ENCODE data around the gene MADCAM1. TPM values are rescaled to one million over a fixed set of nuclear protein-coding genes. Genes with fewer than 3 reads are reported as not detected.

MADCAM1 gene
- total RNA-seq, 1 donor from 2014 or later, result 2.7 TPM

GRCh38 chr19:533364-534058, 37.2 kb downstream of the MADCAM1 start:
- Mint-ChIP-seq H3K4me1 (ENCODE audit: unreplicated experiment) (peaks cover 5% of the 10 kb centered on the region), H3K36me3 (no peaks in the 10 kb centered on the region), H3K27ac (peak overlapping the region; percentile 81), H3K9me3 (no peaks in the 10 kb centered on the region), H3K4me3 (peak overlapping the region; percentile 96), H3K27me3 (no peaks in the 10 kb centered on the region)
- DNase-seq (ENCODE audit: extremely low spot score, unreplicated experiment), result no peak
- TF ChIP-seq, protein P1, sequence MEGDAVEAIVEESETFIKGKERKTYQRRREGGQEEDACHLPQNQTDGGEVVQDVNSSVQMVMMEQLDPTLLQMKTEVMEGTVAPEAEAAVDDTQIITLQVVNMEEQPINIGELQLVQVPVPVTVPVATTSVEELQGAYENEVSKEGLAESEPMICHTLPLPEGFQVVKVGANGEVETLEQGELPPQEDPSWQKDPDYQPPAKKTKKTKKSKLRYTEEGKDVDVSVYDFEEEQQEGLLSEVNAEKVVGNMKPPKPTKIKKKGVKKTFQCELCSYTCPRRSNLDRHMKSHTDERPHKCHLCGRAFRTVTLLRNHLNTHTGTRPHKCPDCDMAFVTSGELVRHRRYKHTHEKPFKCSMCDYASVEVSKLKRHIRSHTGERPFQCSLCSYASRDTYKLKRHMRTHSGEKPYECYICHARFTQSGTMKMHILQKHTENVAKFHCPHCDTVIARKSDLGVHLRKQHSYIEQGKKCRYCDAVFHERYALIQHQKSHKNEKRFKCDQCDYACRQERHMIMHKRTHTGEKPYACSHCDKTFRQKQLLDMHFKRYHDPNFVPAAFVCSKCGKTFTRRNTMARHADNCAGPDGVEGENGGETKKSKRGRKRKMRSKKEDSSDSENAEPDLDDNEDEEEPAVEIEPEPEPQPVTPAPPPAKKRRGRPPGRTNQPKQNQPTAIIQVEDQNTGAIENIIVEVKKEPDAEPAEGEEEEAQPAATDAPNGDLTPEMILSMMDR (conservative IDR thresholded peaks at IDR 0.05), result no peak

DNA sequence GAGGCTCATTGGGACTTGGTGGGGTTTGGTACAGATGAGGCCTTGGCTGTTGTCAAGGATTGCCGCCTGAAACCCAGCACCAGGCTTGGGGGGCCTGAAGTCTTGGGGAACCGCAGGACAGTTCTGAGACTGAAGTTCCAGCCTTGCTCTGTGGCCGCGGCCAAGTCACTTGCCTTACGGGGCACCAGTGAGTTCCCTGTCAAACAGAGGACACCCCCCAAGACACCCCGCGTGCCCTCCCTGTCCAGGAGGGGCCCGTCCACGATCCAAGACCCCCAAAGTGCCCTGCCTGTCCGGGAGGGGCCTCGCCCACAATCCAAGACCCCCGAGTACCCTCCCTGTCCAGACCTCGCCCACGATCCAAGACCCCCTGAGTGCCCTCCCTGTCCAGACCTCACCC, 37.8 kb downstream of the MADCAM1 start:
- Mint-ChIP-seq H3K4me3 (no peak overlapping the region), H3K36me3 (no peaks in the 10 kb centered on the region), H3K9me3 (no peaks in the 10 kb centered on the region), H3K4me1 (ENCODE audit: unreplicated experiment) (peaks cover 4% of the 10 kb centered on the region), H3K27me3 (no peaks in the 10 kb centered on the region), H3K27ac (no peak overlapping the region)
- TF ChIP-seq, protein P1 (conservative IDR thresholded peaks at IDR 0.05), result no peak
- no peak for DNase-seq (ENCODE audit: extremely low spot score, unreplicated experiment)

- peak overlapping the region; percentile 47 for H3K4me3 Mint-ChIP-seq
These were observed 38.9 kb downstream of the MADCAM1 start for GRCh38 chr19:535017-535835.

DNA sequence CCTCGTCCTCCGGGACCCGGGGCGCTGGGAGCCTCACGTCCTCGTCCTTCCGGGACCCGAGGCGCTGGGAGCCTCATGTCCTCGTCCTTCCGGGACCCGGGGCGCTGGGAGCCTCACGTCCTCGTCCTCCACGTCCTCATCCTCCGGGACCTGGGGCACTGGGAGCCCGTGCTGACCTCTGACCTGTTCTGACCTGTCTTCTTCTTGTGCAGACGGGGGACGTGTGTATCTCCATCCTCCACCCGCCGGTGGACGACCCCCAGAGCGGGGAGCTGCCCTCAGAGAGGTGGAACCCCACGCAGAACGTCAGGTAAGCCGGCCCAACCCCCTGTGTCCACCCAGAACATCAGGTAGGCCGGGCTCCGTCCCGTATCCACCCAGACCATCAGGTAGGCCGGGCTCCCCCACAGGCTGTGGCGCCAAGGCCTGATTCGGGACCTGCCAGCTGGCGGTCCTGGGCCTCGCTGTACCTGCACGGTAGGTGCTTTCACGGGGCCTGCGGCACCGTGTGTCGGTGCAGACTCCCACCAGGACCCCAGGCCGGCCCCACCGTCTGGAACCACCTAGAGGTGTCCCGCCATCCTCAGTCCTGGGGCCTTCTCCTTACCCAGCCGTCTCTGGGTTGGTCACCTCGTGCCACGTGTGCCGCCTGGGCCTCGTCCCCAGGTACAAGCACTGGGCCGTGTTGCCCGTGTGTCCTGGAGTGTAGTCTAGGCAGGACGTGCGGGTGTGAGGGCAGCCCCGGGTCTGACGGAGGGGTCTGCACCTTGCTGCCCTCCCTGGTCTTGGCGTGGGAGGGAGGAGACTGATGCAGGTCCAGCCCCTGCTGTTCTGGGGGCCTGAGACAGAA, 40.0 kb downstream of the MADCAM1 start:
- TF ChIP-seq, protein P1 (conservative IDR thresholded peaks at IDR 0.05), result no peak
- no peaks in the 10 kb centered on the region for H3K27me3 Mint-ChIP-seq
- H3K9me3 Mint-ChIP-seq, result no peaks in the 10 kb centered on the region
- no peak for DNase-seq (ENCODE audit: extremely low spot score, unreplicated experiment)
- peaks cover 4% of the 10 kb centered on the region for H3K4me1 Mint-ChIP-seq (ENCODE audit: unreplicated experiment)
- no peaks in the 10 kb centered on the region for H3K36me3 Mint-ChIP-seq
- H3K4me3 Mint-ChIP-seq, result no peak overlapping the region
- no peak overlapping the region for H3K27ac Mint-ChIP-seq

More at GRCh38 chr19:535017-535835, 38.9 kb downstream of the MADCAM1 start:
- no peak overlapping the region for H3K27ac Mint-ChIP-seq
- TF ChIP-seq, protein P1 (conservative IDR thresholded peaks at IDR 0.05), result no peak
- H3K4me1 Mint-ChIP-seq (ENCODE audit: unreplicated experiment), result peaks cover 4% of the 10 kb centered on the region
- no peaks in the 10 kb centered on the region for H3K36me3 Mint-ChIP-seq
- no peaks in the 10 kb centered on the region for H3K27me3 Mint-ChIP-seq
- DNase-seq (ENCODE audit: extremely low spot score, unreplicated experiment), result no peak
- no peaks in the 10 kb centered on the region for H3K9me3 Mint-ChIP-seq

- peaks cover 4% of the 10 kb centered on the region for H3K4me1 Mint-ChIP-seq (ENCODE audit: unreplicated experiment)
- no peaks in the 10 kb centered on the region for H3K9me3 Mint-ChIP-seq
- no peak overlapping the region for H3K4me3 Mint-ChIP-seq
- H3K27me3 Mint-ChIP-seq, result no peaks in the 10 kb centered on the region
- TF ChIP-seq, protein P1 (conservative IDR thresholded peaks at IDR 0.05), result no peak
- H3K36me3 Mint-ChIP-seq, result no peaks in the 10 kb centered on the region
- H3K27ac Mint-ChIP-seq, result no peak overlapping the region
- no peak for DNase-seq (ENCODE audit: extremely low spot score, unreplicated experiment)
These were observed 40.7 kb downstream of the MADCAM1 start for GRCh38 chr19:536881-537404.

All from type B pancreatic cell (in vitro differentiated cells).